IMR-90 (cell line): Measurements from ENCODE around the gene LMOD1. TPM values are rescaled to one million over a fixed set of nuclear protein-coding genes. Genes with fewer than 3 reads are reported as not detected.

Source experiments
- ATAC-seq: fragments of 200-7000 bp; cut with Tn5 transposase; 2 replicates; pipeline ENCODE4 v1.9.1; 2020; ENCODE audit warnings: low read depth, mild to moderate bottlenecking, moderate library complexity
- BruUV-seq: library from RNA; stranded (reverse); fragments of 400-500 nt; replicated peaks from 2 replicates; lab custom pipeline; 2021; lab: Mats Ljungman, UMichigan
- CTCF ChIA-PET: fragments of 300-600 bp; formaldehyde crosslinking; extraction: SDS; loops from one replicate; lab custom pipeline; 2021; ENCODE audit warnings: antibody characterized with exemption; lab: Yijun Ruan, JAX
- POLR2A ChIA-PET: fragments of 300-600 bp; sonication (Branson Sonifier 250); formaldehyde crosslinking; loops from one replicate; lab custom pipeline; 2022; ENCODE audit warnings: antibody characterized with exemption; ENCODE audit not compliant: unreplicated experiment; lab: Charles Lee
- DNase-seq: peaks from one replicate; pipeline ENCODE4 v3.0.0; 2013
- H2AFZ ChIP-seq: replicated peaks from 2 replicates; pipeline ENCODE3; 2013; ENCODE audit warnings: low read length, mild to moderate bottlenecking; ENCODE audit not compliant: poor library complexity
- H2AK5ac ChIP-seq: 2 replicates; pipeline ENCODE4 v1.6.1; 2013; ENCODE audit warnings: low read depth, low read length, inconsistent platforms
- H2AK9ac ChIP-seq: replicated peaks from 2 replicates; pipeline ENCODE3; 2013; ENCODE audit warnings: mild to moderate bottlenecking, low read depth, low read length, moderate library complexity; ENCODE audit not compliant: poor library complexity
- H2BK120ac ChIP-seq: 2 replicates; pipeline ENCODE4 v1.6.1; 2013; ENCODE audit warnings: low read depth, low read length, inconsistent platforms
- H2BK15ac ChIP-seq: 3 replicates; pipeline ENCODE4 v1.6.1; 2013; ENCODE audit warnings: low read depth, low read length, inconsistent platforms
- H2BK20ac ChIP-seq: 2 replicates; pipeline ENCODE4 v1.6.1; 2013; ENCODE audit warnings: low read depth, mild to moderate bottlenecking, inconsistent platforms, low read length, moderate library complexity
- H2BK5ac ChIP-seq: 2 replicates; pipeline ENCODE4 v1.6.1; 2013; ENCODE audit warnings: mild to moderate bottlenecking, low read depth, low read length, inconsistent platforms; ENCODE audit not compliant: poor library complexity, severe bottlenecking
- H3K14ac ChIP-seq: replicated peaks from 2 replicates; pipeline ENCODE4 v1.6.1; 2013; ENCODE audit warnings: low read depth, low read length, inconsistent platforms
- H3K18ac ChIP-seq: 2 replicates; pipeline ENCODE4 v1.6.1; 2013; ENCODE audit warnings: low read depth, low read length, control low read depth
- H3K23ac ChIP-seq: 2 replicates; pipeline ENCODE4 v1.6.1; 2013; ENCODE audit warnings: low read depth, low read length, inconsistent platforms
- H3K27ac ChIP-seq: 2 replicates; pipeline ENCODE4 v1.5.1; 2013; ENCODE audit warnings: mild to moderate bottlenecking, control low read depth, low read length; ENCODE audit not compliant: insufficient read depth
- H3K27me3 ChIP-seq: 2 replicates; pipeline ENCODE4 v1.6.1; 2013; ENCODE audit warnings: low read length; ENCODE audit not compliant: control insufficient read depth, insufficient read depth
- H3K36me3 ChIP-seq: 2 replicates; pipeline ENCODE4 v1.6.1; 2013; ENCODE audit warnings: low read length, mixed read lengths; ENCODE audit not compliant: control insufficient read depth, insufficient read depth
- H3K4ac ChIP-seq: 2 replicates; pipeline ENCODE4 v1.6.1; 2013; ENCODE audit warnings: low read depth, low read length, inconsistent platforms
- H3K4me1 ChIP-seq: 2 replicates; pipeline ENCODE4 v1.6.1; 2013; ENCODE audit warnings: low read length, mixed read lengths; ENCODE audit not compliant: control insufficient read depth, insufficient read depth
- H3K4me2 ChIP-seq: 2 replicates; pipeline ENCODE4 v1.6.1; 2013; ENCODE audit warnings: low read depth, mild to moderate bottlenecking, control low read depth, low read length, moderate library complexity
- H3K4me3 ChIP-seq: 2 replicates; pipeline ENCODE4 v1.5.1; 2013; ENCODE audit warnings: low read depth, mild to moderate bottlenecking, control low read depth, low read length, moderate library complexity; ENCODE audit not compliant: insufficient read depth
- H3K56ac ChIP-seq: 2 replicates; pipeline ENCODE4 v1.6.1; 2013; ENCODE audit warnings: low read length, inconsistent platforms; ENCODE audit not compliant: insufficient read depth; ENCODE audit errors: extremely low read depth
- H3K79me1 ChIP-seq, 2 experiments: 2 replicates each; pipeline ENCODE4 v1.6.1; 2013; ENCODE audit warnings: low read length in 2 of 2, inconsistent platforms in 1 of 2, low read depth in 1 of 2
- H3K9ac ChIP-seq: 2 replicates; pipeline ENCODE4 v1.6.1; 2013; ENCODE audit warnings: low read depth, low read length, control low read depth
- H3K9me1 ChIP-seq: 2 replicates; pipeline ENCODE4 v1.6.1; 2013; ENCODE audit warnings: low read length, inconsistent platforms; ENCODE audit not compliant: insufficient read depth
- H3K9me3 ChIP-seq: 2 replicates; pipeline ENCODE4 v1.6.1; 2013; ENCODE audit warnings: low read length; ENCODE audit not compliant: control insufficient read depth, insufficient read depth
- H4K20me1 ChIP-seq: 2 replicates; pipeline ENCODE4 v1.6.1; 2013; ENCODE audit warnings: low read length, inconsistent platforms; ENCODE audit not compliant: insufficient read depth
- H4K5ac ChIP-seq: 2 replicates; pipeline ENCODE4 v1.6.1; 2013; ENCODE audit warnings: mild to moderate bottlenecking, low read depth, low read length, control low read depth
- H4K8ac ChIP-seq, 2 experiments: 2 replicates each; pipeline ENCODE4 v1.6.1; 2013; ENCODE audit warnings: low read depth in 2 of 2, low read length in 2 of 2, control low read depth in 1 of 2, inconsistent platforms in 1 of 2
- H4K91ac ChIP-seq: 2 replicates; pipeline ENCODE4 v1.6.1; 2013; ENCODE audit warnings: low read depth, low read length, inconsistent platforms; ENCODE audit not compliant: insufficient read depth
- BHLHE40 ChIP-seq: fragments of 150-350 bp; IDR thresholded peaks from 2 replicates; pipeline ENCODE4 v1.6.1; 2016; ENCODE audit warnings: mild to moderate bottlenecking, low read depth, low read length
- CEBPB ChIP-seq: IDR thresholded peaks from 2 replicates; pipeline ENCODE4 v1.6.1; 2012; ENCODE audit warnings: low read depth, low read length, improper control_type of control experiment
- CHD1 ChIP-seq: IDR thresholded peaks from 2 replicates; pipeline ENCODE4 v1.6.1; 2012; ENCODE audit warnings: low read depth, low read length, improper control_type of control experiment
- CTCF ChIP-seq: conservative IDR thresholded peaks from 2 replicates; pipeline ENCODE4 v1.5.1; 2012; ENCODE audit warnings: mild to moderate bottlenecking, low read depth, low read length, improper control_type of control experiment
- FOS ChIP-seq: fragments of 150-350 bp; IDR thresholded peaks from 2 replicates; pipeline ENCODE4 v1.6.1; 2016; ENCODE audit warnings: low read depth, low read length
- MAFK ChIP-seq: IDR thresholded peaks from 2 replicates; pipeline ENCODE4 v1.6.1; 2012; ENCODE audit warnings: low read depth, low read length, improper control_type of control experiment
- MAZ ChIP-seq: IDR thresholded peaks from 2 replicates; pipeline ENCODE4 v1.6.1; 2012; ENCODE audit warnings: low read depth, mild to moderate bottlenecking, low read length, improper control_type of control experiment, moderate library complexity, borderline replicate concordance
- MXI1 ChIP-seq: IDR thresholded peaks from 2 replicates; pipeline ENCODE4 v1.6.1; 2012; ENCODE audit warnings: low read depth, mild to moderate bottlenecking, low read length, moderate library complexity, borderline replicate concordance
- NFE2L2 ChIP-seq: fragments of 150-350 bp; IDR thresholded peaks from 2 replicates; pipeline ENCODE4 v1.6.1; 2016; ENCODE audit warnings: low read depth, mild to moderate bottlenecking, low read length
- POLR2A ChIP-seq: IDR thresholded peaks from 2 replicates; pipeline ENCODE4 v1.6.1; 2012; ENCODE audit warnings: mild to moderate bottlenecking, low read depth, low read length
- RAD21 ChIP-seq: IDR thresholded peaks from 2 replicates; pipeline ENCODE4 v1.6.1; 2012; ENCODE audit warnings: low read length, improper control_type of control experiment
- RCOR1 ChIP-seq: IDR thresholded peaks from 2 replicates; pipeline ENCODE4 v1.6.1; 2012; ENCODE audit warnings: mild to moderate bottlenecking, low read length, improper control_type of control experiment; ENCODE audit not compliant: insufficient replicate concordance
- RFX5 ChIP-seq: IDR thresholded peaks from 2 replicates; pipeline ENCODE4 v1.8.0; 2012; ENCODE audit warnings: low read depth, mild to moderate bottlenecking, low read length, moderate library complexity
- SMC3 ChIP-seq: fragments of 150-350 bp; IDR thresholded peaks from 2 replicates; pipeline ENCODE4 v1.6.1; 2016; ENCODE audit warnings: low read depth, mild to moderate bottlenecking, antibody characterized with exemption, low read length, moderate library complexity
- USF2 ChIP-seq: fragments of 150-350 bp; IDR thresholded peaks from 2 replicates; pipeline ENCODE4 v1.6.1; 2017; ENCODE audit warnings: mild to moderate bottlenecking, antibody characterized with exemption, low read length, low read depth
- WGBS, 2 experiments: methylation state at CpG; one replicate each; pipeline versions ENCODE4 v1.1.5 to v1.1.7; 2013; ENCODE audit warnings: missing lambda C conversion rate in 2 of 2; ENCODE audit not compliant: insufficient read length in 1 of 2; ENCODE audit errors: extremely low coverage in 2 of 2; 5-methylcytosine and 5-hydroxymethylcytosine counted together
- dilution Hi-C: fragments of 300-500 bp; cut with HindIII; formaldehyde crosslinking; loops from one replicate; pipeline ENCODE4 v1.14.3; 2018; ENCODE audit warnings: low sequenced_read_pairs; ENCODE audit not compliant: unreplicated experiment
- in situ Hi-C: fragments of 300-500 bp; cut with MboI; formaldehyde crosslinking; loops from 3 replicates; pipeline ENCODE4 v1.14.3; 2019; ENCODE audit warnings: low sequenced_read_pairs, inconsistent platforms, mixed read lengths
- intact Hi-C: fragments of 100-400 bp; cut with micrococcal nuclease; formaldehyde crosslinking; loops from 2 replicates; pipeline ENCODE4 v1.10.0; 2022
- polyA plus RNA-seq, 3 experiments: library from polyadenylated mRNA; depleted of rRNA; stranded (reverse); fragments of >200 nt; gene quantifications; 2 replicates each; pipeline ENCODE4 v1.2.3, GENCODE V29; 2012; ENCODE audit warnings: low replicate concordance in 1 of 3
- total RNA-seq: library from RNA; depleted of rRNA; stranded (reverse); fragments of >200 nt; gene quantifications from 2 replicates; pipeline ENCODE4 v1.2.3, GENCODE V29; 2012
- TF ChIP-seq, protein P1 (sequence below): fragments of 150-350 bp; IDR thresholded peaks from 2 replicates; pipeline ENCODE4 v1.6.1; 2016; ENCODE audit warnings: low read depth, mild to moderate bottlenecking, low read length, moderate library complexity, borderline replicate concordance

Gene LMOD1
- total and polyA plus RNA-seq, 2 of the 4 experiments (the other 2 are of a cell fraction): 51.7 to 53.2 TPM

DNA sequence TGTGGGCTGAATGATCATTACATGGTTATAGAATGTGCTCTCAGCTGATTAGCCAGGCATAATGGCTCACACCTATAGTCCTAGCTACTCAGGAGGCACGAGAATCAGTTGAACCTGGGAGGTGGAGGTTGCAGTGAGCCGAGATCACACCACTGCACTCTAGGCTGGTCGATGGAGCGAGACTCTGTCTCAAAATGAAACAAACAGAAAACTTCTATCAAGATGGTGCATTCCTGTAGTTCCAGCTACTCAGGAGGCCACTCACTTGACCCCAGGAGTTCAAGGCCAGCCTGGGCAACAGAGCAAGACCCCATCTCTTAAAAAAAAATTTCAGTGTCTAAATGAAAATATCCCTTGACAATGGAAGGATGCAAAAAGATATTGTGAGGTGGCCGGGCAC lies 19.8 kb upstream of the LMOD1 start:
- no peaks in the 10 kb centered on the region; the same call in 1 of the 2 replicates for H3K4me1 ChIP-seq
- H3K9ac ChIP-seq: no peak overlapping the region
- H2AFZ ChIP-seq: no peak overlapping the region
- TF ChIP-seq RAD21 (no peak), RFX5 (no peak), POLR2A (no peak), SMC3 (no peak), MAFK (no peak), FOS (no peak), USF2 (no peak), MXI1 (no peak), BHLHE40 (no peak), MAZ (no peak), RCOR1 (no peak), CEBPB (no peak), NFE2L2 (no peak), CTCF (no peak), CHD1 (no peak)
- TF ChIP-seq, protein P1, sequence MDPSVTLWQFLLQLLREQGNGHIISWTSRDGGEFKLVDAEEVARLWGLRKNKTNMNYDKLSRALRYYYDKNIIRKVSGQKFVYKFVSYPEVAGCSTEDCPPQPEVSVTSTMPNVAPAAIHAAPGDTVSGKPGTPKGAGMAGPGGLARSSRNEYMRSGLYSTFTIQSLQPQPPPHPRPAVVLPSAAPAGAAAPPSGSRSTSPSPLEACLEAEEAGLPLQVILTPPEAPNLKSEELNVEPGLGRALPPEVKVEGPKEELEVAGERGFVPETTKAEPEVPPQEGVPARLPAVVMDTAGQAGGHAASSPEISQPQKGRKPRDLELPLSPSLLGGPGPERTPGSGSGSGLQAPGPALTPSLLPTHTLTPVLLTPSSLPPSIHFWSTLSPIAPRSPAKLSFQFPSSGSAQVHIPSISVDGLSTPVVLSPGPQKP: no peak
- no peak overlapping the region for H3K4ac ChIP-seq
- H2BK15ac ChIP-seq: no peak overlapping the region
- no peaks in the 10 kb centered on the region for H3K9me1 ChIP-seq
- no peak overlapping the region for H3K4me2 ChIP-seq
- in situ Hi-C loops: loop anchor here (5.0 to 25.0 kb wide), 2 partner anchors 69 to 429 kb away; partner anchors contain the start of gene NAV1
- no TSS peak for BruUV-seq
- dilution Hi-C loops: no loop called here
- H3K14ac ChIP-seq: no peak overlapping the region
- H4K5ac ChIP-seq: no peak overlapping the region
- no peak overlapping the region for H4K8ac ChIP-seq
- H2BK20ac ChIP-seq: no peak overlapping the region
- ATAC-seq (no peak), DNase-seq (no peak)
- no peaks in the 10 kb centered on the region for H3K9me3 ChIP-seq
- intact Hi-C loops: no loop called here
- H4K91ac ChIP-seq: no peak overlapping the region
- 0 out of 2 replicates have a peak, but pooled peaks cover 3% of the 10 kb centered on the region for H4K20me1 ChIP-seq
- ChIA-PET POLR2A (no interaction called here), CTCF (interaction anchor here (0.6 to 2.2 kb wide), 2 partner anchors 46 to 70 kb away, joined by 3 to 7 read pairs; no protein-coding TSS in a partner anchor)
- H2AK9ac ChIP-seq: no peak overlapping the region
- H3K79me1 ChIP-seq: peaks cover 17 to 28% of the 10 kb centered on the region in 2 experiments
- H2BK5ac ChIP-seq: no peak overlapping the region
- H2BK120ac ChIP-seq: no peak overlapping the region
- 100% methylated on average over 1 of the region's 5 CpGs; no CpG with 5 or more reads in 1 of the 2 experiments for WGBS, 2 experiments
- no peak overlapping the region for H3K18ac ChIP-seq
- H3K56ac ChIP-seq: no peak overlapping the region
- peaks cover 50% of the 10 kb centered on the region for H3K36me3 ChIP-seq
- no peak overlapping the region for H3K27ac ChIP-seq
- no peak overlapping the region for H3K23ac ChIP-seq
- no peak overlapping the region for H3K4me3 ChIP-seq
- H2AK5ac ChIP-seq: no peak overlapping the region
- H3K27me3 ChIP-seq: no peaks in the 10 kb centered on the region
